ENCODE measurements around the gene STAT5B.

DNA sequence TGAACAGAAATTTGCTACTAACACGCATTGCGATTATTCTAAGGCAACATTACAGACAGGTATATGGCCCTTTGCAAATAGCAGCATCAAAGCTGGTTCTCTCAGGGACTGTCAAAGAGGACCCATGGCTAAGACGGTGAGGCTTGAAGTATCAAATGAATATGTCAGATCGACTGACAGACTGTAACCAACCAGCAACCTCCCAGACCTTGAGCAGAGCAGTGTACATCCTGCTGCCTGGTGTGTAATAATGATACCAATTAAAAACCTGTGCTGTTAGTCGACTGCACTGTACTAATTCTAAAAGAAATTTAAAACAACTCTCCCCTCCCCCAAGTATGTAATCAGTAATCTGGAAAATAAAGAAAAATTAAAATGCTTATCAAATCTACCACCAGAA is 46.0 kb downstream of the STAT5B start:
- TF ChIP-seq, protein P1, sequence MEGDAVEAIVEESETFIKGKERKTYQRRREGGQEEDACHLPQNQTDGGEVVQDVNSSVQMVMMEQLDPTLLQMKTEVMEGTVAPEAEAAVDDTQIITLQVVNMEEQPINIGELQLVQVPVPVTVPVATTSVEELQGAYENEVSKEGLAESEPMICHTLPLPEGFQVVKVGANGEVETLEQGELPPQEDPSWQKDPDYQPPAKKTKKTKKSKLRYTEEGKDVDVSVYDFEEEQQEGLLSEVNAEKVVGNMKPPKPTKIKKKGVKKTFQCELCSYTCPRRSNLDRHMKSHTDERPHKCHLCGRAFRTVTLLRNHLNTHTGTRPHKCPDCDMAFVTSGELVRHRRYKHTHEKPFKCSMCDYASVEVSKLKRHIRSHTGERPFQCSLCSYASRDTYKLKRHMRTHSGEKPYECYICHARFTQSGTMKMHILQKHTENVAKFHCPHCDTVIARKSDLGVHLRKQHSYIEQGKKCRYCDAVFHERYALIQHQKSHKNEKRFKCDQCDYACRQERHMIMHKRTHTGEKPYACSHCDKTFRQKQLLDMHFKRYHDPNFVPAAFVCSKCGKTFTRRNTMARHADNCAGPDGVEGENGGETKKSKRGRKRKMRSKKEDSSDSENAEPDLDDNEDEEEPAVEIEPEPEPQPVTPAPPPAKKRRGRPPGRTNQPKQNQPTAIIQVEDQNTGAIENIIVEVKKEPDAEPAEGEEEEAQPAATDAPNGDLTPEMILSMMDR (IDR thresholded peaks at IDR 0.05), result no peak
- TF ChIP-seq POLR2AphosphoS5 (IDR thresholded peaks at IDR 0.05; ENCODE audit: low read depth, low read length), result no peak
